GM08714 (cell line): Measurements from ENCODE around the gene SSH2.
"Not testable (repeated sequence)": the region's sequence is repeated elsewhere in the genome, so short reads cannot be mapped to it uniquely, and the experiment has no call there.

Source experiments
- H3K4me3 ChIP-seq: fragments of 200-500 bp; sonication (Bioruptor generic); 2 replicates; pipeline ENCODE4 v1.5.1; 2014; ENCODE audit warnings: mild to moderate bottlenecking, low read length, inconsistent platforms
- ZNF274 ChIP-seq: IDR thresholded peaks from 2 replicates; pipeline ENCODE4 v1.6.1; 2012; ENCODE audit warnings: mild to moderate bottlenecking, low read depth, low read length

The SSH2 gene

DNA sequence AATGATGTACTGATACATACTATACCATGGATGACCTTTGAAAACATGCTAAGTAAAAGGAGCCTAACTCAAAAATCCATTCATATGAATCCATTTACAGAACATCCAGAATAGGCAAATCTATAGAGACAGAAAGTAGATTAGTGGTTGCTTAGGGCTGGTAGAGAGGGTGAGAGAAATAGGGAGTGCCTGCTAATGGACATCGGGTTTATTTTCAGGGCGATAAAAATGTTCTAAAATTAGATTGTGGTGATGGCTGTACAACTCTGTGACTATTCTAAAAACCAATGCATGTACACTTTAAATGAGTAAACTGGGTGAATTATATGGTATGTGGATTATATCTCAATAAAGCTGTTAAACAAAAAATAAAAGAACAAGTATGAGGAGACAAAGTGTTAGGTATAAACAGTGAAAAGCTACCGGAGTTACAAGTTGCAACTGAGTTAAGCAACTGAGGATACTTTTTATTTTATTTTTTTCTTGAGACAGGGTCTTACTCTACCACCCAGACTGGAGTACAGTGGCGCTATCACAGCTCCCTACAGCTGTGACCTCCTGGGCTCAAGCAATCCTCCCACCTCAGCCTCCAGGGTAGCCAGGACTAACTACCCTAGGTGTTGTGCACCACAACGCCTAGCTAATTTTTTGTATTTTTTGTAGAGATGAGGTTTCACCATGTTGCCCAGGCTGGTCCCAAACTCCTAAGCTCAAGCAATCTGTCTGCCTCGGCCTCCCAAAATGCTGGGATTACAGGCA is 231.8 kb downstream of the SSH2 start:
- no peak overlapping the region for H3K4me3 ChIP-seq

GRCh38 chr17:29697371-29697770 is 232.7 kb downstream of the SSH2 start:
- no peak overlapping the region for H3K4me3 ChIP-seq
- TF ChIP-seq ZNF274, result no peak

More for the DNA sequence above, 231.8 kb downstream of the SSH2 start:
- TF ChIP-seq ZNF274, result no peak

DNA sequence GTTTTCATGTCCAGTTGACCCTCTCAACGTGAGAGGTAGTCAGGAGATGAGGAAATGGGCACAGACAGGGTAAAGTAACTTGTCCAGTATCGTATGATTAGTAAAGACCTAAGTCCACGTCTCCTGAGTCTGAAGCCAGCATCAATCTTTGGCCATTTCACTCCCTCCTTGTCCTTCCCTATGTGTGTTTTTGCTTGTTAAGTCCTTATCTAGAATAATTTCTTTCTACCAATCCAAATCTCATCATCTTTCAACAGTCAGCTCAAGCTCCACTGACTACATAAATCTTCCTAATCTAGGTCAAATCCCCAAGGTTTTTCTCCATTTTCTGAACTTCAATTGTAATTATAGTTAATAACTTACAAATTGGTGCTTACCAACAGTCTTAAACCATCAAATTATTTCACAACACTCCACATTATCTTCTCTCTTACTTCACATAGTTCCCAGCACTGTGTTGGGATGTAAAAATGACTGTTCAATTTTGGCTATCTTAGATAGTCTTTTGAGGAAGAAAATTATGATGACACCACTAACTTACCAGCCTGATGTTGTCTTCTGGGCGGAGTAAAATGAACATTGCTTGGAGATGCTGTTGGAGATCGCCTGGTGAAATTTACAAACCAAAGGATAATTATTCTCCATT is 235.0 kb downstream of the SSH2 start:
- no peak for TF ChIP-seq ZNF274
- H3K4me3 ChIP-seq, result no peak overlapping the region

- no peak for TF ChIP-seq ZNF274
- H3K4me3 ChIP-seq, result no peak overlapping the region
Measured at GRCh38 chr17:29693751-29694150, 236.3 kb downstream of the SSH2 start.

DNA sequence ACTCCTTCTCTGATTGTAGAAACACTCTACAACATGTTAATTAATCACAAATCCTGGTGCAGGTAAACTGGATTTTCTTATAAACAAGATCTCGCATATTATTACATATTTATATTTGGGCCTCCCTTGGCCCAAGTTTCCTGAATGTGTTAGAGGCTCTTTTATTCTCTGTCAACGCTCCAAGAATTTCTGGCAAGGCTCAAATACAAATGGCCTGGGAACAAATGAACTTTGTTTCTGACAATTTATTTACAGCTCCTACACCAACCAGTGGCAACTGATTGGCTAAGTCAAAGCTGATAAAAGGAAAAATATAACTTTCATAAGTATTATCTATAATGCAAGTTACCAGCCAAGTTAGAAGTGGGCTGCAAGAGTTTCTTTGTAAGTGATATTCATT is 242.4 kb downstream of the SSH2 start:
- no peak overlapping the region for H3K4me3 ChIP-seq
- no peak for TF ChIP-seq ZNF274

- no peak for TF ChIP-seq ZNF274
- H3K4me3 ChIP-seq, result no peak overlapping the region
Measured at GRCh38 chr17:29686993-29687590, 242.9 kb downstream of the SSH2 start.

GRCh38 chr17:29683481-29683880 is 246.5 kb downstream of the SSH2 start:
- no peak overlapping the region for H3K4me3 ChIP-seq

GRCh38 chr17:29682987-29683386 is 247.0 kb downstream of the SSH2 start:
- no peak for TF ChIP-seq ZNF274
- H3K4me3 ChIP-seq, result no peak overlapping the region

More at GRCh38 chr17:29683481-29683880, 246.5 kb downstream of the SSH2 start:
- no peak for TF ChIP-seq ZNF274

- TF ChIP-seq ZNF274, result no peak
- H3K4me3 ChIP-seq, result no peak overlapping the region
Measured at GRCh38 chr17:29682054-29682453, 248.0 kb downstream of the SSH2 start.

GRCh38 chr17:29677824-29678223 is 252.2 kb downstream of the SSH2 start:
- no peak overlapping the region for H3K4me3 ChIP-seq
- TF ChIP-seq ZNF274, result no peak

DNA sequence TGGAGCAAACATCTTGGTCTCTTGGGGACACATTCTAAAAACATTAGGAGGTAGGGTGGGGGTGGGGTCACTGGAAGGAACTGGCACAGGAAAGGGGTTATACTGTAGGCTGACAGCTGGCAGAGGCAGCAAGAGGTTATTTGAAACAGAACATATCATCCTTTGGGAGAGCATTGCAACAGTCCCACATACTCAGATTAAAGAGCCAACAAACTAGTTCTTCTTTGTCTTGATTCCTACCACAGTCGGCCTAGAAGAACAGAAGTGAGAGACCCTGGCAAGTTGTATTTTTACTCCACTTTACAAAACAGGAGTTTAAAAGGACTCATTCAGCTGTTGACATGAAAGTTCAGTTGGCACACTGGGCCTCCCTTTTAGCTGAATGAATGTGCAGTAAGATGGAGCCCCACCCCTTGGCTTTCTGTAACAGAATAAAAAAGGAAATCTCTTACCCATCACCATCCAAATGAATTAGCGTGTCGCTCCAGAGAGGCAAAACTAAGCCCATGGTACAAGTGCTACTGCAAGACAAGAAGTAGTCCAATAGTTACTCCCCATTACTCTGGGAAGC is 252.7 kb downstream of the SSH2 start:
- H3K4me3 ChIP-seq, result no peak overlapping the region
- TF ChIP-seq ZNF274, result no peak

DNA sequence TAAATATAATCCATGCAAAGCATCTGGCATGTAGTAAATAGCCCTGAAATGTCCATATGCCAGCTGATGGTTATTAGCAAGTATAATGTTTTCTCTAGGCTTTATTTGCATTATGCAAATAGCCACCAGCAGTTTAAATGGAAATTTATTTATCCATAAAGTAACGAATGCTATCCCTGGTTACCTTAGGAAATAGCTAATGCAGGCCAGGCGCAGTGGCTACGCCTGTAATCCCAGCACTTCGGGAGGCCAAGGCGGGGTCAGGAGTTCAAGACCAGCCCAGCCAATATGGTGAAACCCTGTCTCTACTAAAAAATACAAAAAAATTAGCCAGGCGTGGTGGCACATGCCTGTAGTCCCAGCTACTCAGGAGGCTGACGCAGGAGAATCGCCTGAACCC is 254.1 kb downstream of the SSH2 start:
- not testable (repeated sequence) for H3K4me3 ChIP-seq

- TF ChIP-seq ZNF274, result no peak
- H3K4me3 ChIP-seq, result no peak overlapping the region
Measured at GRCh38 chr17:29674281-29674680, 255.7 kb downstream of the SSH2 start.

GRCh38 chr17:29671661-29672060 is 258.4 kb downstream of the SSH2 start:
- H3K4me3 ChIP-seq, result no peak overlapping the region
- no peak for TF ChIP-seq ZNF274

- H3K4me3 ChIP-seq, result no peak overlapping the region
- no peak for TF ChIP-seq ZNF274
Measured at GRCh38 chr17:29669266-29669665, 260.8 kb downstream of the SSH2 start.
